Erythroblast (primary cell): ENCODE measurements around the gene PARP12.

Experiments used
- DNase-seq, 2 experiments: peaks; one replicate each; lab custom pipeline; 2025; lab: John Stamatoyannopoulos, UW
- GATA1 ChIP-seq: IDR thresholded peaks from 2 replicates; pipeline ENCODE4 v1.6.1; 2011; ENCODE audit warnings: low read depth, mild to moderate bottlenecking, control low read depth, low read length, moderate library complexity
- POLR2A ChIP-seq: IDR thresholded peaks from 2 replicates; pipeline ENCODE4 v1.6.1; 2011; ENCODE audit warnings: mild to moderate bottlenecking, low read length

The PARP12 gene

DNA sequence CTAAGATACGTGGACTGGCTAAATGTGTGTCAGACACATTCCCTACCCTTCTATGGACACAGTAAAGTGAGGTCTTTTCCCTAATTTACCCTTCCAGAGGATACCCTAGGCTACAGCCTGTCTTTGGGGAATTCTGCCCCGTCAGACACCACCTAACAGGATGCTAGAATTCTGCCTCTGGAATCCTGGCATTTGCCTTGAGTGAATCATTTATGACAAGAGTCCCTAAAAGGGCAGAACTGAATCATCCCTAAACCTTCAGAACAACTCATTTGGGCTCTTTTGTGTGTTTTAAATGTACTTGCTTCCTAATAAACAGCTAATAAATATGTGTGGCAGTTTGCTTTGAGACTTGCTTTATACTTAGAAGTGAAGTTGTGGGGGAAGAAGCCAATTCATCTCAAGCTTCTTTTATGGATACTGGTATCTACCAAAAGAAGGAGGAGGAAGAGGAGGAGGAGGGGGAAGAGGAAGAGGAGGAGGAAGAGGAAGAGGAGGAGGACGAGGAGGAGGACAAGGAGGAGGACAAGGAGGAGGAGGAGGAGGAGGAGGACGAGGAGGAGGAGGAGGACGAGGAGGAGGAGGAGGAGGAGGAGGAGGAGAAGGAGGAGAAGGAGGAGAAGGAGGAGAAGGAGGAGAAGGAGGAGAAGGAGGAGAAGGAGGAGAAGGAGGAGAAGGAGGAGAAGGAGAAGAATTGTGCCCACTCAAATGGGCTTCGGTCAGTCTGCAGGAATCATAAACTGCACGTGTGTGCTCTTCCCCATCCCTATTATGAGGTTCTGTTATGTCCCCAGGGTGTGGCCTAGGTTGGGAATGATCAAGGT, 27.1 kb downstream of the PARP12 start:
- TF ChIP-seq POLR2A = no peak
- TF ChIP-seq GATA1 = no peak
- DNase-seq = no peak

DNA sequence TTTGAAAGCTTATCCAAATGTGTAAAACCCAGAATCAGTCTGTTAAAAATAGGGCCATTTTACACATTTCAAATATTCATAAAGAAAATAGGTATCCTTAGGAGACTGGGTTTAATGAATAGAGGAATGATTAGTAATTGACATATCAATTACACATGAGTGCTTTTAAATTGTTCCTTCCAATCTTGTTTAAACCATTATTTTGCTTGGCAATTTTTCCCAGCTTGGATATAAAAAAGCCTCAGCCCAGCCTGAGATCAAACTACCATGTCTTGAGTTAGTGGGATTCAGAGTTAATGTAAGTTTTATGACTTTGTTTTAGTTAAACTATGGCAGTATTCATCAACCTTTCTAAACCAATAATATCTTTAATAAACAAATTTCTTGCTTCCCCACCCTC, 28.3 kb downstream of the PARP12 start:
- TF ChIP-seq POLR2A (no peak), GATA1 (no peak)
- DNase-seq = no peak

GRCh38 chr7:140033779-140034363, 28.9 kb downstream of the PARP12 start:
- no peak for DNase-seq
- TF ChIP-seq GATA1 = no peak
- no peak for TF ChIP-seq POLR2A

DNA sequence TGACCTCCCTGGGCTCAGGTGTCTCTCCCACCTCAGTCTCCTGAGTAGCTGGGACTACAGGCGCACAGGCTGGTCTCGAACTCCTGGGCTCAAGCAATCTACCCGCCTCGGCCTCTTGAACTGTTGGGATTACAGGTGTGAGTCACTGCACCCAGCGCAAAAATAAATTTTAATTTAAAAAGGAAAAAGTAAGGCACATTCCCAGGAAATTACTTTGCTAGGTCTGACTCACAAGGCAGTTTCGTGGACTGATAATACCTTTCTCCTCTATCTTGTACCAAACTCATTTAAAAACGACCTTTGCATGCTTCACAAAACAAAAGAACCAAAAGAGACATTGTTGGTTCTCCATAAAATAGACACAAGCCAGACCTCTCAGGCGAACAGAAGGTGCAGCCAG, 29.7 kb downstream of the PARP12 start:
- TF ChIP-seq GATA1 (no peak), POLR2A (no peak)
- DNase-seq = no peak

- no peak for DNase-seq
- TF ChIP-seq POLR2A = no peak
- TF ChIP-seq GATA1 = no peak
These were observed 31.4 kb downstream of the PARP12 start for GRCh38 chr7:140031364-140031763.

DNA sequence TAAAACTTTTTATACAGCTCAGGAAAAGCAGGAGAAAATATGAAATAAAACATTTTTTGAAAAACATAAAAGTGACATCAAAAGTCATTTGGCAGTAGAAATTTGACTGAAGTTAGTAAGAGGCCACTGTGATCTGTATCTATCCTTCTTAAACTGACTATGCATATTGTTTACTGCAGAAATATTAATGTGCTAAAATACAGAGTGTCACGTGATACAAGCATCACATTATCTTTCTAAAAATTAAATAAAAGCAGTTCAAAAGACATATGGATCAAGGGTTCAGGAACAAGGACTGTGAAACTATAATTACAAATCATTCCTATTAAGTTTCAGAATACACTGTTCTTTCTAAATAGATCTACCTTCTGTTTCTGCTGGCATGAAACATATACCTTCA, 33.7 kb downstream of the PARP12 start:
- DNase-seq = no peak
- TF ChIP-seq GATA1 (no peak), POLR2A (no peak)

- no peak for TF ChIP-seq GATA1
- no peak for DNase-seq
These were observed 34.4 kb downstream of the PARP12 start for GRCh38 chr7:140028311-140028710.

GRCh38 chr7:140027858-140028257, 34.9 kb downstream of the PARP12 start:
- DNase-seq = no peak

GRCh38 chr7:140026935-140027334, 35.8 kb downstream of the PARP12 start:
- TF ChIP-seq GATA1 (no peak), POLR2A (no peak)
- no peak for DNase-seq

More at GRCh38 chr7:140027858-140028257, 34.9 kb downstream of the PARP12 start:
- TF ChIP-seq GATA1 (no peak), POLR2A (no peak)

- DNase-seq = no peak
- TF ChIP-seq GATA1 (no peak), POLR2A (no peak)
These were observed 36.8 kb downstream of the PARP12 start for GRCh38 chr7:140025814-140026433.

GRCh38 chr7:140025241-140025640, 37.5 kb downstream of the PARP12 start:
- no peak for DNase-seq
- no peak for TF ChIP-seq POLR2A
- no peak for TF ChIP-seq GATA1

DNA sequence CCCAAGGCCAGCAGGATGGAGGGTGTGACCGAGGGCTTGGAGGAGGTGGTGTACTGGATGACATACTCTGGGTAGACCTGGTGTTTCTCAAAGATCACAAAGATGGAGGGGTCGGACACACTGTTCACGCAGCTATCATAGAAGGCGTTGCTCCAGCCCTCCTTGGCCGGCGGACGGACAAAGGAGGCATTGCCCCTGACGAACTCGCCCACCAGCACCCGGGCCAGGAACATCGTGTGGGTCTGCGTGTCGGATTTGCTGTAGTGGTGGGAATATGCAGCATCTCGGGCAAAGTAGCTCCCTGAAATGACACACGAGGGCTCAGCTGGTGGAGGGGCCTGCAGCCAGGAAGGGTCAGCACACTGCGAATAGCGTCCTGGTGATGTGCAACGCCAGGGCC, 38.2 kb downstream of the PARP12 start:
- no peak for TF ChIP-seq GATA1
- TF ChIP-seq POLR2A = no peak
- DNase-seq = no peak

DNA sequence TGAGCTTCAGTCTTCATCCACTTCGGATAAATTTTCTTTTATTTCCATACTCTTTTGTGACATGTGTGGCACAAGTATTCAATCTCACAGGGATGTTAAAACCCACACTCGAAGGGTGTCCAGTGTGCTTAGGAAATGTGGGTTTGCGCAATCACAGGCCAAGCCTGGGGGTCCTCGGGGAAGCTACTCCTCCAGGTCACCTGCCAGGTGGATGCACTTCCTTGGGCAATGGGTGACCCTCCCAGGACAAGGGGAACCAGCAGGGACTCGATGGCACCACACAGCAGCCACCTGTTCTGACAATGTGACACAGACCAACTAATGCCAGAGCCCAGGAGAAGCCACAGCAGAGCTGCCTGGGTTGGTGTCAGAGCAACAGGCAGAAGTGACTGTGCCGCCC, 39.0 kb downstream of the PARP12 start:
- no peak for DNase-seq
- TF ChIP-seq POLR2A (no peak), GATA1 (no peak)

DNA sequence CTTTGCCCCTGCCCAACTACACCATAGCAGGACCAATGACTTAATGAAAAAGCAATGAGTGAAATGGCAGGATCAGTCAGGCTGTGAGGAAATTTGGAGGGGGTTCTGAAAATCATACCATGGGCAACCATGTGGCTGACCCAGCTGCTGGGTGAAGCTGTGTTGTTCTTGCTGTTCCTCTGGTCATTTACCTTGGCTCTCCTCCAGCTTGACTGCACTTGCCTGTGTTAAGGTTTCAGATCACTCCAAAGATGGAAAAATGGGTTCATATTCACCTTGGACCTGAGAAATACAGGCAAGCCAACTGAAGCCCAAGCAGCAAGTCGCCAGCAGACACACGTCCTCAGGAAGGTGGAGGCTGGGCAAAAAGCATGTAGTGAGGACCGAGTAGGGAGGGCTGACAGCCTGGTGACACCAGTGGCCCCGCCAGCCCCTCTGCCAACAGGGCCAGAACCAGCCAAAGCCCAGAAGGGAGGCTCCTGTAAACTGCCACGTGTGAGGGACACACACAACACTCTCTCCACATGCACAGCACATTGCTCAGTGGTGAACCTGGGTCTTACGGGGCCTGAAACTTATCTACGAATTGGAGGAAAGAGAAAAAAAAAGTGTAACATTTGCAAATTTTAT, 40.1 kb downstream of the PARP12 start:
- DNase-seq = no peak
- no peak for TF ChIP-seq POLR2A
- TF ChIP-seq GATA1 = no peak
